VCaP (cell line): ENCODE results near the gene BMERB1.
"Not testable (repeated sequence)": the region's sequence is repeated elsewhere in the genome, so short reads cannot be mapped to it uniquely, and the experiment has no call there.

Source experiments
- H3K27ac ChIP-seq: fragments of 450-650 bp; 2 replicates; pipeline ENCODE4 v1.5.1; 2017
- CTCF ChIP-seq: fragments of 450-650 bp; conservative IDR thresholded peaks from 2 replicates; pipeline ENCODE4 v1.5.1; 2017; ENCODE audit warnings: mild to moderate bottlenecking, moderate library complexity

Gene BMERB1

GRCh38 chr16:15567823-15568222, 133.4 kb downstream of the BMERB1 start:
- TF ChIP-seq CTCF, result no peak
- H3K27ac ChIP-seq, result no peak overlapping the region

GRCh38 chr16:15570666-15571065, 136.3 kb downstream of the BMERB1 start:
- H3K27ac ChIP-seq, result not testable (repeated sequence)

- H3K27ac ChIP-seq, result no peak overlapping the region
- TF ChIP-seq CTCF, result no peak
Measured at GRCh38 chr16:15571557-15571956, 137.2 kb downstream of the BMERB1 start.

- H3K27ac ChIP-seq, result no peak overlapping the region
- TF ChIP-seq CTCF, result no peak
Measured at GRCh38 chr16:15572329-15573001, 138.1 kb downstream of the BMERB1 start.

DNA sequence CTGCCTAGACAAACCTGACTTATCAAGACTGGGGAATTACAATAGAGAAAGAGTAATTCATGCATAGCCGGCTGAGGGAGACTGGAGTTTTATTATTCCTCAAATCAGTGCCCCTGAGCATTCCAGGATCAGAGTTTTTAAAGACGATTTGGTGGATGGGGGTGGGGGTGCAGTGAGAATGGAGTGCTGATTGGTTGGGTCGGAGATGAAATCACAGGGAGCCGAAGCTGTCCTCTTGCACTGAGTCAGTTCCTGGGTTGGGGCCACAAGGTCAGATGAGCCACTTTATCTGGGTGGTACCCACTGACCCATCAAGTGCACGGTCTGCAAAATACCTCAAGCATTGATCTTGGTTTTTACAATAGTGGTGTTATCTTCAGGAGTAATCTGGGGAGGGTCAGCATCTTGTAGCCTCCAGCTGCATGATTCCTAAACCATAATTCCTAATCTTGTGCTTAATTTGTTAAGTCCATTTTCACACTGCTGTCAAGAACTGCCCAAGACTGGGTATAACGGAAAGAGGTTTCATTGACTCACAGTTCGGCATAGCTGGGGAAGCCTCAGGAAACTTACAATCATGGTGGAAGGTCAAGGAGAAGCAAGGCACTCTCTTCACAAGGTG, 139.0 kb downstream of the BMERB1 start:
- no peak overlapping the region for H3K27ac ChIP-seq
- no peak for TF ChIP-seq CTCF

GRCh38 chr16:15573896-15574613, 139.7 kb downstream of the BMERB1 start:
- not testable (repeated sequence) for H3K27ac ChIP-seq

GRCh38 chr16:15574614-15574948, 140.2 kb downstream of the BMERB1 start:
- TF ChIP-seq CTCF, result no peak
- no peak overlapping the region for H3K27ac ChIP-seq

DNA sequence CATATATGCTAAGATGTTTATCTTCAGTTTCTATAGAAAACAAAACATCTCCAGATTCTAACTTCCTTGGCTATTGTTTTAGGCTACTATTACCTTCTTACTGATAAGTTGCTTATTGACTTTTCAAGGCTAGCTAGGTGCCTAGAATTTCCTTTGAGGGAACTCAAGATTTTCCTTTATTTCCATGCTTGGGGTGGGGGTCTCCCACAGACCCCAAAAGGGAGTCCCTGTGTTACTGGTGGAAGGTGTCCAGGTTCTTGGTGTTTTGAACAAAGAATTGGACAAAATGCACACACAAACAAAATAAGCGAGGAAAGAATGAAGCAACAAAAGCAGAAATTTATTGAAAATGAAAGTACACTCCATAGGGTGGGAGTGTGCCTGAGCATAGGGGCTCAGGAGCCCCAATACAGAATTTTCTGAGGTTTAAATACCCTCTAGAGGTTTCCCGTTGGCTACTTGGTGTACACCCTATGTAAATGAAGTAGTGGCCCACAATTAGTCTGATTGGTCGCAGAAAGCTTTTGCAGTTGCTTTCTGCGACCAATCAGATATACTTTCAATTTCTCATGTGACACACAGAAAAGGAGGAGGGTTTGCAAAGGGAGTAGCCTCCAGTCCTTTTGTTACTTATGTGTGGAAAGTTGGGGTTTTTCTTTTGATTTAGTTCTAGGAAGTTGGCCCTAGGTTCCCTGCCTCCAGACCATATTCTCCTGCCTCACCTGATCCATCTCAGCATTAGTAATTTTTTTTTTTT, 141.1 kb downstream of the BMERB1 start:
- no peak overlapping the region for H3K27ac ChIP-seq
- no peak for TF ChIP-seq CTCF
